RWPE2 (cell line): ENCODE results near the gene TMEM158.

Experiments
- ATAC-seq: fragments of 200-7000 bp; cut with Tn5 transposase; 3 replicates; pipeline ENCODE4 v1.9.1; 2021; ENCODE audit warnings: low read depth
- DNase-seq: peaks from one replicate; pipeline ENCODE4 v3.0.0-alpha.2; 2020; ENCODE audit warnings: low spot score
- H3K27ac ChIP-seq: fragments of 450-650 bp; 2 replicates; pipeline ENCODE4 v1.5.1; 2017; ENCODE audit warnings: mild to moderate bottlenecking; ENCODE audit not compliant: poor library complexity, severe bottlenecking
- H3K27me3 ChIP-seq: fragments of 250-450 bp; sonication (Bioruptor Pico); 2 replicates; pipeline ENCODE4 v1.5.1; 2021; ENCODE audit warnings: mild to moderate bottlenecking, moderate library complexity; ENCODE audit not compliant: insufficient read depth, poor library complexity, severe bottlenecking
- H3K36me3 ChIP-seq: fragments of 250-450 bp; sonication (Bioruptor Pico); 2 replicates; pipeline ENCODE4 v1.5.1; 2020; ENCODE audit warnings: low read depth, mild to moderate bottlenecking, moderate library complexity
- H3K4me1 ChIP-seq: fragments of 250-450 bp; sonication (Bioruptor Pico); 2 replicates; pipeline ENCODE4 v1.5.1; 2021; ENCODE audit warnings: mild to moderate bottlenecking, moderate library complexity; ENCODE audit not compliant: insufficient read depth, poor library complexity, severe bottlenecking
- H3K4me3 ChIP-seq: fragments of 250-450 bp; sonication (Bioruptor Pico); 2 replicates; pipeline ENCODE4 v1.5.1; 2021; ENCODE audit warnings: mild to moderate bottlenecking, moderate library complexity; ENCODE audit not compliant: severe bottlenecking
- H3K9me3 ChIP-seq: fragments of 250-450 bp; sonication (Bioruptor Pico); 2 replicates; pipeline ENCODE4 v1.5.1; 2021; ENCODE audit warnings: mild to moderate bottlenecking, moderate library complexity; ENCODE audit not compliant: severe bottlenecking
- CTCF ChIP-seq: fragments of 450-650 bp; IDR thresholded peaks from one replicate; pipeline ENCODE4 v1.5.1; 2017; ENCODE audit warnings: mild to moderate bottlenecking, moderate library complexity; ENCODE audit not compliant: poor library complexity, severe bottlenecking

The TMEM158 gene

GRCh38 chr3:45208586-45208985 is 17.5 kb downstream of the TMEM158 start:
- Histone ChIP-seq H3K4me3 (no peak overlapping the region), H3K27me3 (no peaks in the 10 kb centered on the region), H3K36me3 (no peaks in the 10 kb centered on the region), H3K27ac (no peak overlapping the region), H3K4me1 (peaks cover 30% of the 10 kb centered on the region), H3K9me3 (no peaks in the 10 kb centered on the region)
- no peak for TF ChIP-seq CTCF
- no peak for ATAC-seq
- DNase-seq: no peak

- Histone ChIP-seq H3K27me3 (no peaks in the 10 kb centered on the region), H3K9me3 (no peaks in the 10 kb centered on the region), H3K4me3 (no peak overlapping the region), H3K27ac (peak overlapping the region; percentile 24), H3K4me1 (peaks cover 30% of the 10 kb centered on the region), H3K36me3 (no peaks in the 10 kb centered on the region)
- ATAC-seq: no peak
- no peak for DNase-seq
- no peak for TF ChIP-seq CTCF
Observed at GRCh38 chr3:45207446-45207845, 18.6 kb downstream of the TMEM158 start.

- H3K4me3 ChIP-seq: no peak overlapping the region
- no peaks in the 10 kb centered on the region for H3K27me3 ChIP-seq
- H3K27ac ChIP-seq: peak overlapping the region; percentile 37
- H3K9me3 ChIP-seq: no peaks in the 10 kb centered on the region
- ATAC-seq: no peak
- TF ChIP-seq CTCF: no peak
- no peak for DNase-seq
- H3K4me1 ChIP-seq: peaks cover 37% of the 10 kb centered on the region
- no peaks in the 10 kb centered on the region for H3K36me3 ChIP-seq
Observed at GRCh38 chr3:45205126-45205525, 21.0 kb downstream of the TMEM158 start.

GRCh38 chr3:45204136-45204535 is 22.0 kb downstream of the TMEM158 start:
- ATAC-seq (no peak), DNase-seq (no peak)
- TF ChIP-seq CTCF: no peak
- Histone ChIP-seq H3K9me3 (no peaks in the 10 kb centered on the region), H3K36me3 (no peaks in the 10 kb centered on the region), H3K27me3 (no peaks in the 10 kb centered on the region), H3K27ac (peak overlapping the region; percentile 37), H3K4me3 (no peak overlapping the region), H3K4me1 (peaks cover 44% of the 10 kb centered on the region)

GRCh38 chr3:45199837-45200648 is 26.0 kb downstream of the TMEM158 start:
- Histone ChIP-seq H3K27me3 (no peaks in the 10 kb centered on the region), H3K9me3 (no peaks in the 10 kb centered on the region), H3K27ac (peak overlapping the region; percentile 94)

More at GRCh38 chr3:45199837-45200648, 26.0 kb downstream of the TMEM158 start:
- peak; percentile 94 for ATAC-seq
- peaks cover 31% of the 10 kb centered on the region for H3K4me1 ChIP-seq
- H3K36me3 ChIP-seq: no peaks in the 10 kb centered on the region
- peak; percentile 88 for DNase-seq
- no peak overlapping the region for H3K4me3 ChIP-seq
- no peak for TF ChIP-seq CTCF
